Nephron progenitor cell (in vitro differentiated cells): Measurements from ENCODE around the gene RASGRF1.

Experiments used
- DNase-seq: peaks from one replicate; pipeline ENCODE4 v3.0.0; 2021
- H3K27ac Mint-ChIP-seq: 2 replicates; pipeline ENCODE4 v1.8.0; 2021; ENCODE audit warnings: mild to moderate bottlenecking, moderate library complexity, mixed read lengths
- H3K27me3 Mint-ChIP-seq: 2 replicates; pipeline ENCODE4 v1.8.0; 2021; ENCODE audit warnings: mild to moderate bottlenecking, low read depth, mixed read lengths; ENCODE audit not compliant: poor library complexity
- H3K36me3 Mint-ChIP-seq: 2 replicates; pipeline ENCODE4 v1.8.0; 2021; ENCODE audit warnings: low read depth, mixed read lengths
- H3K4me1 Mint-ChIP-seq: 2 replicates; pipeline ENCODE4 v1.8.0; 2021; ENCODE audit warnings: mixed read lengths
- H3K4me3 Mint-ChIP-seq: 2 replicates; pipeline ENCODE4 v1.8.0; 2021; ENCODE audit warnings: mild to moderate bottlenecking, moderate library complexity, mixed read lengths
- H3K9me3 Mint-ChIP-seq: 2 replicates; pipeline ENCODE4 v1.8.0; 2021; ENCODE audit warnings: mild to moderate bottlenecking, moderate library complexity, mixed read lengths
- TF ChIP-seq, protein P1 (sequence below): fragments of 200-600 bp; sonication (generic); IDR thresholded peaks from 2 replicates; pipeline ENCODE4 v1.5.0; 2021; ENCODE audit warnings: antibody characterized with exemption

Gene RASGRF1

DNA sequence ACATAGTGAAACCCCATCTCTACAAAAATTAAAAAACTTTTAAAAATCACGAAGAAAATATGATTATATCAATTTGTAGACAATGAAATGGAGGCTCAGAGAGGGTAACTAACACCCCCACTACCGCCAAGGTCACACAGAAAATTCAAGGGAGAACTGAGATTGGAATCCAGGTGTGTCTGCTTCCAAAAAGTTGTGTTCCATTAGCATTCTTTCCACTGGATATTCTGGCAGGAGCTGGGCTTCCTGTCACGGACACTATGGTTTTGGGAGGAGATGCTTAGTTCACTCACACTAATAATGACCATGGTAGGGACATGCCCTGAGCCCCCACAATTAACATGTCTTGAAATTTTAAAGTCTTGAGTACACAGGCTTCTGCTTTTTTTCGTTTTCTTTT, 174.5 kb downstream of the RASGRF1 start:
- Mint-ChIP-seq H3K4me3 (no peak overlapping the region), H3K9me3 (no peaks in the 10 kb centered on the region), H3K36me3 (peaks cover 66% of the 10 kb centered on the region), H3K4me1 (peaks cover 6% of the 10 kb centered on the region), H3K27ac (peak overlapping the region; percentile 86), H3K27me3 (peaks cover 2% of the 10 kb centered on the region)
- TF ChIP-seq, protein P1, sequence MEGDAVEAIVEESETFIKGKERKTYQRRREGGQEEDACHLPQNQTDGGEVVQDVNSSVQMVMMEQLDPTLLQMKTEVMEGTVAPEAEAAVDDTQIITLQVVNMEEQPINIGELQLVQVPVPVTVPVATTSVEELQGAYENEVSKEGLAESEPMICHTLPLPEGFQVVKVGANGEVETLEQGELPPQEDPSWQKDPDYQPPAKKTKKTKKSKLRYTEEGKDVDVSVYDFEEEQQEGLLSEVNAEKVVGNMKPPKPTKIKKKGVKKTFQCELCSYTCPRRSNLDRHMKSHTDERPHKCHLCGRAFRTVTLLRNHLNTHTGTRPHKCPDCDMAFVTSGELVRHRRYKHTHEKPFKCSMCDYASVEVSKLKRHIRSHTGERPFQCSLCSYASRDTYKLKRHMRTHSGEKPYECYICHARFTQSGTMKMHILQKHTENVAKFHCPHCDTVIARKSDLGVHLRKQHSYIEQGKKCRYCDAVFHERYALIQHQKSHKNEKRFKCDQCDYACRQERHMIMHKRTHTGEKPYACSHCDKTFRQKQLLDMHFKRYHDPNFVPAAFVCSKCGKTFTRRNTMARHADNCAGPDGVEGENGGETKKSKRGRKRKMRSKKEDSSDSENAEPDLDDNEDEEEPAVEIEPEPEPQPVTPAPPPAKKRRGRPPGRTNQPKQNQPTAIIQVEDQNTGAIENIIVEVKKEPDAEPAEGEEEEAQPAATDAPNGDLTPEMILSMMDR, result no peak
- no peak for DNase-seq

DNA sequence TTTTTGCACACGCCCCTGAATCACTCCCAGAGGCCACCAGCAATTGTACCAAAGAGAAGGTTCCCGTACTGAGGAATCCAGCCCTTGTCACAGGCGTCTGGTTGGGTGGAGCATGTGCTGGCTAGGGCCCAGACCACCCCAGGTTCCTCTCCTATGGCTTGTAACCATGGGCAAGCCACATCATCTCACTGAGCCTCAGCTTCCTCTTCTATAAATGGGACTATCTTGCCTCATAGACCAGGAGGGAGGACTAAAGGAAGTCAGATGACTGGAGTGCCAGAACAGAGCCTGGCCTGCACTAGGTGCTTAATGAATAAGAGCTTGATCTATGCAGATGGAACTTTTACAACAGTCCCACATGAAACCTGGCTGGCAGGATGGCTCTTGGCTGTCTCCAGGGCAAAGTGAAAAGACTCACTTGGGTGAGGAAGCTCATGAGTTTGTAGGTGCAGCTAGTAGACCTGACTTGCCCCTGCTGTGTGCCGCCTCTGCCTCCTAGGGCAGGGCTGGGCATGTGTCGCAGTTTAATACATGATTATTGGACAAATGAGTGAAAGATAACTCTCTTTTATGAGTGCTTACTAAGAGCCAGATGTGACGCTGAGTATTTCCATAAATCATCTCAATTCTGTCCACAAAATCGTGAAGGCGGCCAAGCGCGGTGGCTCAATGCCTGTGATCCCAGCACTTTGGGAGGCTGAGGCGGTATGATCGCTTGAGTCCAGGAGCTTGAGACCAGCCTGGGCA, 175.1 kb downstream of the RASGRF1 start:
- H3K27ac Mint-ChIP-seq, result peak overlapping the region; percentile 86
- no peak overlapping the region for H3K4me3 Mint-ChIP-seq
- H3K9me3 Mint-ChIP-seq, result no peaks in the 10 kb centered on the region
- H3K4me1 Mint-ChIP-seq, result peaks cover 6% of the 10 kb centered on the region
- DNase-seq, result no peak
- TF ChIP-seq, protein P1, result no peak
- H3K36me3 Mint-ChIP-seq, result peaks cover 65% of the 10 kb centered on the region
- H3K27me3 Mint-ChIP-seq, result peaks cover 2% of the 10 kb centered on the region

DNA sequence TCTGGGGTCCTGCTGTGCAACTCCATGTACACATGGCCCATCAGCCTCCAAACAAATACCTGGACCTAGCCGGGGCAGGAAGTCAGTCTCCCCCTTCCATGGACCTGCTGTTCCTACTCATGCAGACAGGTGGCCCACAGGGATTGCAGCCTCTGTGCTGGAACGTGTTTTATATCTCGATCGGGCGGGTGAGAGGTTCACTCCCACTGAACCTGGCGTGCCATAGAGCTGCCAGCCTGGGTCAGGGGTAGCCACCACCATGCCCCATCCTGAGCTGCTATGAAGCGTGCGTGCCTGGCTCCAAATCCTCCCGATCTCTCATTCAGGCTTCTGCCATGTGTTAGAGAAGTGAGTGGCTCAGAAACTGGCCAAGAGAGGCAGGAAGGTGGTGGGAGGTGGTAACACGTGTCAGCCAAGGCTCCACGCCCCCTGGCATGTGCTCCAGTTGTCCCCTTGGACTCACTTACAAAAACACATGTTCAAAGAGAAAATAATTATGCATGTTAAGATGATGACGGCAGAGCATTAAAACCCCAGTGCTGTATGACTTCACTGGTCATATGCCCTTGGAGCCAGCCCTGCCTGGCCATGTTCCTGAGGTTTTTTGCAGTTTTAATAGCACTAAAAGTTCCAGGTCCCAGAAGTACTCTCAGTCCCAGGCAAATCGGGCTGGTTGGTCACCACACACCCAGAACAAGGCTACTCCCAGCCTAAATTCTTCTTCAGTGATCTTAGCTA, 176.4 kb downstream of the RASGRF1 start:
- H3K4me3 Mint-ChIP-seq, result no peak overlapping the region
- TF ChIP-seq, protein P1, result no peak
- peaks cover 2% of the 10 kb centered on the region for H3K27me3 Mint-ChIP-seq
- H3K36me3 Mint-ChIP-seq, result peaks cover 63% of the 10 kb centered on the region
- no peak for DNase-seq
- peaks cover 17% of the 10 kb centered on the region for H3K4me1 Mint-ChIP-seq
- H3K27ac Mint-ChIP-seq, result peak overlapping the region; percentile 59
- no peaks in the 10 kb centered on the region for H3K9me3 Mint-ChIP-seq

DNA sequence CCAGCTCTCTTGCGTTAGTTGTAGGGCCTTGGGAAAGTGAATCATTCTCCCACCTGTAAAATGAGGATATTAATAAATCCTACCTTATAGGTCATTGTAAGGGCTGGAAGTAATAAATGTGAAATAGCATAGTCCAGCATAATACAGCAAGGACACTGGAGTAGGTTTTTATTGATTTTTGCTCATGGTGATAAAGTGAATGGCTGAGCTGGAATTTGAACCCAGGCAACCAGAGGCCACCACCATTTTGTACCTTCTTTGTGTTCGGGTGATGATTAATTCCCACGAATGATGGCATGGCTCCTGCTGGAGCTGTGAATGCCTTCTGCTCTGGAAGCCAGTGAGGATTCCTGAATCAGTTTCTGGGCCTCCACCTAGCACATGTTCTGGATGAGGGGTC, 177.6 kb downstream of the RASGRF1 start:
- no peak overlapping the region for H3K27ac Mint-ChIP-seq
- TF ChIP-seq, protein P1, result no peak
- no peak for DNase-seq
- H3K27me3 Mint-ChIP-seq, result peaks cover 2% of the 10 kb centered on the region
- no peak overlapping the region for H3K4me3 Mint-ChIP-seq
- H3K9me3 Mint-ChIP-seq, result no peaks in the 10 kb centered on the region
- H3K36me3 Mint-ChIP-seq, result peaks cover 59% of the 10 kb centered on the region
- H3K4me1 Mint-ChIP-seq, result peaks cover 25% of the 10 kb centered on the region

DNA sequence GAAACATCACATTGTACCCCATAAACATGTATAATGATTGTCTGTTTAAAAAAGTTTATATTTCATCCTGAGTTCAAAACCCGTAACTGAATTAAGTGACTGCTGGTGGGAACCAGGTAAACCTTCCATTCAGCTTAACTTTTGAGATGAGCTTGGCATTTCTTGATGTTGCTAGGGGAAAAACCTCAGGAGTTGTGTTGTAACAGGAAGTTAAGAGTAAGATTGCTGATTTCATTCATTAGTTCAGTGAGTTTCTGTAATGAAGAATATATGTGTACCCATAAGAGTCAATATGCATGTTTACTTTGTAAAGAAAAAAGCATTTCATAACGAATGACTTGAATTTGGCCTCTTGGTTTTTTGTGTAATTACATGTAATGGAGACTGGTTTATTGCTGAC, 178.3 kb downstream of the RASGRF1 start:
- TF ChIP-seq, protein P1, result no peak
- H3K27me3 Mint-ChIP-seq, result peaks cover 2% of the 10 kb centered on the region
- H3K27ac Mint-ChIP-seq, result no peak overlapping the region
- DNase-seq, result no peak
- peaks cover 28% of the 10 kb centered on the region for H3K4me1 Mint-ChIP-seq
- peaks cover 57% of the 10 kb centered on the region for H3K36me3 Mint-ChIP-seq
- H3K9me3 Mint-ChIP-seq, result no peaks in the 10 kb centered on the region
- no peak overlapping the region for H3K4me3 Mint-ChIP-seq
